Fibroblast of the aortic adventitia (primary cell): ENCODE data around the gene SRGAP3. TPM values are rescaled to one million over a fixed set of nuclear protein-coding genes. Genes with fewer than 3 reads are reported as not detected.

Experiments
- DNase-seq: peaks from one replicate; pipeline ENCODE4 v3.0.0-alpha.2; 2010; ENCODE audit warnings: low read depth
- H3K4me3 ChIP-seq: 2 replicates; pipeline ENCODE4 v1.5.1; 2011; ENCODE audit warnings: low read depth, mild to moderate bottlenecking, control low read depth, low read length, moderate library complexity
- CTCF ChIP-seq: IDR thresholded peaks from 2 replicates; pipeline ENCODE4 v1.5.1; 2011; ENCODE audit warnings: mild to moderate bottlenecking, low read length, control low read depth, inconsistent platforms; ENCODE audit not compliant: insufficient read depth
- total RNA-seq: library from RNA; depleted of rRNA; stranded (reverse); fragments of >200 nt; gene quantifications from 2 replicates; pipeline ENCODE4 v1.2.3, GENCODE V29; 2012; ENCODE audit warnings: low replicate concordance

Gene SRGAP3
- total RNA-seq, 1 donor = 4.6 TPM

DNA sequence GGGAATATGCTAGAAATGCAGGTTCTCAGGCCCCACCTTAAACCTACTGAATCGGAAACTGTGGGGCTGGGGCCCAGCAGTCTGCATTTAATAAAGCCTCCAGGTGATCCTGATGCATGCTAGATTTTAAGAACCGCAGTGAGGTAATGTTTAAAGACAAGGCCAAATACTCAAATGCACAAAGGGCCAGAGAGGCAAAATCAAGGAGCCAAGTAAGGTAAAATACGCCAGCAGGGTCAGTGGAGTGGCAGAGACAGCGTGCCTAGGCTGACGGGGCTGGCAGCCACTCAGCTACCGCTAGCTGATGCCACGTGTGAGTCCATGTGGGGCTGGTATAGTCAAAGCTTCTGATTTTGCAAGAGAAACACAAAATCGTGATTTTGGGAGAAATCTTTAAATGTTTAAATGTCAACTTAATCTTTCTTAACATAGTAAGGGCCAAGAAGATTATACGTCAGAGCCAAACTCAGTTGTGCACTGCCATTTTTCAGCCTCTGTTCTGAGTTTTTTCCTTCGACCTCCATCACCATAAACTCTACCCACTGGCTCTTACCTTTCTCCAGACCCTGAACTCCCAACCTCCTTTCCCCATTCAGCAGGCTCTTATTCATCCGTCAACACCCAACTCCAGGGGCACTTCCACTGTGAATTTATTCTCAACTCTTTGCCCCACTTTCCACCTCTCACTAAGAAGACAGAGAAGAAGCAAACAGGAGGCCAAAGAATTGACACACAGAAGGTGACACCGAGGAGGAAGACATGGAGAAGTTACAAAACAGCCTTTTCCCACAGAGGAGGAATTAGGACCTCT lies 149.5 kb downstream of the SRGAP3 start:
- DNase-seq = no peak
- no peak for TF ChIP-seq CTCF
- no peak overlapping the region for H3K4me3 ChIP-seq

DNA sequence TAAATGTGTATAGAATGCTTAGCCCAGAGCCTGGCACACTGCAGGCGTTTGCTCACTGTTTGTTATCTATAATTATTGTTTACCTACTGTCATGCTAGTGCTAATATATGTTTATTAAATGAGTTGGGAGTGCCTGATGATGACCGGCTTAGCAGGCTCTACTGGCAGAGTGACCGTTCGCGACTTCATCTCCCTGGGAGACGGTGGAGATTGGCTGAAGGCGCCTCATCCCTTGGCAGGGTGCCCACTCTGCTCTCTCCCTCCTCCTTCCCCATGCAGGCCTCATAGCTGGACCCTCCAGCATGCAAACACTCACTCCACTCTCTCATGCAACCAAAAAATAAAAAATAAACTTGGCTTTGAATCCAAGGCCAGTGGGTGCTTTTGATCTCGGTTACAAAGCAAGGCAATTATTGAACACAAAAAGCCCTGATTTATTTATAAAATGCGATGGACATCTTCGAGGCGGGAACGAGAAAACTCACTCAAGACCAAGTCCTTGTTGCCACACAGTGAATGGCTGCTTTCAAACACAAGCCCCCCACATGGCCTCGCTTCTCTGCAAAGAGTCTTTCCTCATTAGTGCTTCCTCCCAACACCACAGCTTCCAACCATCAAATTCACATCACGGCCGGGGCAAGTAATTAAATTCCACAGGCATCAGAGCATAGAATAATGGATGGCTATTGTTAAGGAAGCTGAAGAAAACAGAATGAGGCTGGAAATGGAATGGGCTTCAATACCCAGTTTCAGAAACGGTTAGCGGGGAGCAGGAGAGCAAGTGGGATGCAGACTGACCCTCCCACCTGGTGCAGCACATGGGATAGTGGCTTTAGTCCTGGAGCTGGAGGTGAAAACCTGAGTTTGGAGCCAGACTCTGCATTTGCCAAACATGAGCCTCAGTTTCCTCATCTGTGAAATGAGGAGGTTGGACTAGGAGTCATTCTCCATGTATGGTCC lies 150.4 kb downstream of the SRGAP3 start:
- no peak for DNase-seq

GRCh38 chr3:9097495-9097894 lies 152.0 kb downstream of the SRGAP3 start:
- no peak for TF ChIP-seq CTCF
- DNase-seq = no peak
- H3K4me3 ChIP-seq = no peak overlapping the region

More for the DNA sequence above, 150.4 kb downstream of the SRGAP3 start:
- no peak for TF ChIP-seq CTCF
- H3K4me3 ChIP-seq = no peak overlapping the region

- no peak for DNase-seq
- no peak for TF ChIP-seq CTCF
- no peak overlapping the region for H3K4me3 ChIP-seq
Measured at GRCh38 chr3:9091486-9092235, 157.8 kb downstream of the SRGAP3 start.

- peak; percentile 92 for DNase-seq
- H3K4me3 ChIP-seq = peak overlapping the region; percentile 37
- TF ChIP-seq CTCF = no peak
Measured at GRCh38 chr3:9088441-9089353, 160.7 kb downstream of the SRGAP3 start.
